GM12801 (cell line): ENCODE data around the gene CPED1.

Experiments
- TF ChIP-seq, protein P1 (sequence below): IDR thresholded peaks from one replicate; pipeline ENCODE4 v1.5.1; 2011; ENCODE audit warnings: control low read depth; ENCODE audit not compliant: insufficient read length; ENCODE audit errors: extremely low read depth

CPED1 gene

GRCh38 chr7:121329191-121330052 lies 340.9 kb downstream of the CPED1 start:
- TF ChIP-seq, protein P1, sequence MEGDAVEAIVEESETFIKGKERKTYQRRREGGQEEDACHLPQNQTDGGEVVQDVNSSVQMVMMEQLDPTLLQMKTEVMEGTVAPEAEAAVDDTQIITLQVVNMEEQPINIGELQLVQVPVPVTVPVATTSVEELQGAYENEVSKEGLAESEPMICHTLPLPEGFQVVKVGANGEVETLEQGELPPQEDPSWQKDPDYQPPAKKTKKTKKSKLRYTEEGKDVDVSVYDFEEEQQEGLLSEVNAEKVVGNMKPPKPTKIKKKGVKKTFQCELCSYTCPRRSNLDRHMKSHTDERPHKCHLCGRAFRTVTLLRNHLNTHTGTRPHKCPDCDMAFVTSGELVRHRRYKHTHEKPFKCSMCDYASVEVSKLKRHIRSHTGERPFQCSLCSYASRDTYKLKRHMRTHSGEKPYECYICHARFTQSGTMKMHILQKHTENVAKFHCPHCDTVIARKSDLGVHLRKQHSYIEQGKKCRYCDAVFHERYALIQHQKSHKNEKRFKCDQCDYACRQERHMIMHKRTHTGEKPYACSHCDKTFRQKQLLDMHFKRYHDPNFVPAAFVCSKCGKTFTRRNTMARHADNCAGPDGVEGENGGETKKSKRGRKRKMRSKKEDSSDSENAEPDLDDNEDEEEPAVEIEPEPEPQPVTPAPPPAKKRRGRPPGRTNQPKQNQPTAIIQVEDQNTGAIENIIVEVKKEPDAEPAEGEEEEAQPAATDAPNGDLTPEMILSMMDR = no peak

GRCh38 chr7:121330053-121330833 lies 341.7 kb downstream of the CPED1 start:
- TF ChIP-seq, protein P1 = no peak

DNA sequence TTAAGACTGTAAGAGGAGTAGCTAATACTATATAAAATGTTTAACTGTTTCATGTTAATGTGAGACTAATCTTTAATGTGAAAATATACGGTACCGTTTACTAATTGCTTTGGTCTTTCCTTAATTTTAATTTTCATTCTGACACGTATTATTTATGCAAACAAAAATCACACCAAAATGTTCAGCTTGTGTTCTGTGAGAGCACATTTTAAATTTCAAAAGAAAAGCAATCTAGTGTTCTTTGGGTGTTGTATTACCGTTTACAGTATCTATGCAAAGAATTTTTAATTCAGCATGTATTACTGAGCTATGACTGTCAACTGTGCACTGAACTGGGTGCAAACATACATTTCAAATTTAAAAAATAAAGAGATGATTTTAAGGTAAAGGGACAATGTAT lies 342.5 kb downstream of the CPED1 start:
- TF ChIP-seq, protein P1 = no peak

GRCh38 chr7:121331574-121331973 lies 343.1 kb downstream of the CPED1 start:
- TF ChIP-seq, protein P1 = no peak

DNA sequence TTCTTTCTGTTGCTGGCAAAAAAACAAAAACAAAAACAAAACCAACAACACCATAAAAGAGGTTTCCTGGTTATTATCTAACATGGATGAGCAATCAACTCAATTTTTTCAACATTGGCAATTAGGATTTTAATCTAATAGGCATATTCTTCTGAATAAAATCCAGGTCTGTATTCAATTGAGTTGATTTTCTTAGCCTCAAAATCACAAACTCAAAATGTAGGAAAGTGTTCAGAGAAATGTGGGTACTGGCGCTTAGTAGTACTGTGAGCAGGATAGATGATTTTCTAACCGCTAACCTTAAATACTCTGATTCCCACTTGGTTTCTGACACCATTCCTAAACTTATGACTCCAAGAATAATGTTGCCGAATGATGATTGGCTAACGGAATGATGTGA lies 345.9 kb downstream of the CPED1 start:
- TF ChIP-seq, protein P1 = no peak

GRCh38 chr7:121334875-121335648 lies 346.6 kb downstream of the CPED1 start:
- TF ChIP-seq, protein P1 = no peak

DNA sequence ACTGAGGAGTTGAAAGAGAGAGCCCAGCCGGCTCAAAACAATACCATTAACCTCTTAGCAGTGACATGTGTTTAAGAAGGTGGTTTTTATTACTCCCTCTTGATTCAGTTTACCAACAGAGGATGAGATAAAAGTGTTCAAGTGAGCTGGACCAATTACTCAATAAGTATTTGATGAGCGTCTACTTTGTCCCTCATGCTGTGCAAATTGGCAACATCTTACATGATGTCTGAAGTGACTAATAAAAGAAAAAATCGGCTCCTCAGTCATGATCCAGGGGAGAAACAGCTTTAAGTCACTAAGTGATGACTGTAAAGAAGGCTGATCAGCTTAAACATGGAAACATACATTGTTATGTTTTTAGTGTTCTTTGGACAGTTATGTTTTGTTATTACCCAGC lies 348.1 kb downstream of the CPED1 start:
- TF ChIP-seq, protein P1 = no peak
